HG02884 (cell line): ENCODE data around the gene DKKL1.

Experiments used
- ATAC-seq: cut with Tn5 transposase; IDR thresholded peaks from one replicate; pipeline ENCODE4 v1.9.1; 2021; ENCODE audit warnings: mild to moderate bottlenecking, moderate library complexity; ENCODE audit not compliant: unreplicated experiment

The DKKL1 gene

GRCh38 chr19:49418511-49418910, 54.8 kb downstream of the DKKL1 start:
- no peak for ATAC-seq

GRCh38 chr19:49419173-49419572, 55.5 kb downstream of the DKKL1 start:
- ATAC-seq = no peak

GRCh38 chr19:49420227-49420626, 56.5 kb downstream of the DKKL1 start:
- ATAC-seq = no peak

GRCh38 chr19:49421039-49421877, 57.6 kb downstream of the DKKL1 start:
- no peak for ATAC-seq

- no peak for ATAC-seq
Measured at GRCh38 chr19:49421878-49422202, 58.2 kb downstream of the DKKL1 start.

- ATAC-seq = no peak
Measured at GRCh38 chr19:49422407-49423070, 58.9 kb downstream of the DKKL1 start.

GRCh38 chr19:49423071-49423984, 59.7 kb downstream of the DKKL1 start, which contains the start of gene PTH2:
PTH2 (minus strand) TSS chr19:49423441; CDS start chr19:49423339, 102 bp downstream.
- ATAC-seq = no peak

- ATAC-seq = no peak
Measured at GRCh38 chr19:49423985-49424303, 60.3 kb downstream of the DKKL1 start.
